Neural cell (in vitro differentiated cells): Measurements from ENCODE around the gene GTPBP1.

Experiments used
- CTCF ChIP-seq: fragments of 450-650 bp; IDR thresholded peaks from 2 replicates; pipeline ENCODE4 v1.5.1; 2014; ENCODE audit warnings: antibody characterized with exemption, mild to moderate bottlenecking, moderate library complexity; ENCODE audit not compliant: poor library complexity, severe bottlenecking
- EP300 ChIP-seq: fragments of 450-650 bp; conservative IDR thresholded peaks from 2 replicates; pipeline ENCODE4 v1.6.1; 2014; ENCODE audit warnings: antibody characterized with exemption, mild to moderate bottlenecking, moderate library complexity; ENCODE audit not compliant: poor library complexity, severe bottlenecking
- EZH2 ChIP-seq: fragments of 200-600, 300-800 bp; shearing (Covaris generic), sonication (generic); IDR thresholded peaks from 2 replicates; pipeline ENCODE4 v1.6.1; 2014; ENCODE audit warnings: antibody characterized with exemption, low read length, borderline replicate concordance, mild to moderate bottlenecking; ENCODE audit not compliant: insufficient read depth, poor library complexity, severe bottlenecking
- MXI1 ChIP-seq: fragments of 450-650 bp; conservative IDR thresholded peaks from 2 replicates; pipeline ENCODE4 v1.6.1; 2014; ENCODE audit warnings: antibody characterized with exemption, mild to moderate bottlenecking; ENCODE audit not compliant: poor library complexity, severe bottlenecking
- POLR2AphosphoS5 ChIP-seq: IDR thresholded peaks from 2 replicates; pipeline ENCODE4 v1.6.1; 2012
- RAD21 ChIP-seq: fragments of 450-650 bp; conservative IDR thresholded peaks from 2 replicates; pipeline ENCODE4 v1.6.1; 2014; ENCODE audit warnings: antibody characterized with exemption, mild to moderate bottlenecking, moderate library complexity
- REST ChIP-seq: IDR thresholded peaks from 2 replicates; pipeline ENCODE4 v1.6.1; 2012; ENCODE audit warnings: borderline replicate concordance
- TAF1 ChIP-seq: IDR thresholded peaks from 2 replicates; pipeline ENCODE4 v1.6.1; 2012; ENCODE audit warnings: low read depth

- TF ChIP-seq CTCF: no peak
- TF ChIP-seq EP300: no peak
- TF ChIP-seq TAF1: no peak
- TF ChIP-seq POLR2AphosphoS5: no peak
- TF ChIP-seq EZH2: no peak
- TF ChIP-seq REST: no peak
- TF ChIP-seq RAD21: no peak
- no peak for TF ChIP-seq MXI1
These were observed 7.2 kb upstream of the GTPBP1 start for GRCh38 chr22:38698407-38699094.
